Endothelial cell (in vitro differentiated cells): ENCODE measurements around the gene NGEF. TPM values are rescaled to one million over a fixed set of nuclear protein-coding genes. Genes with fewer than 3 reads are reported as not detected.

Experiments used
- DNase-seq: peaks from one replicate; pipeline ENCODE4 v3.0.0; 2021; ENCODE audit warnings: low spot score
- H3K27ac Mint-ChIP-seq: one replicate; pipeline ENCODE4 v1.8.0; 2021; ENCODE audit warnings: mixed read lengths, inconsistent platforms; ENCODE audit not compliant: unreplicated experiment
- H3K27me3 Mint-ChIP-seq: one replicate; pipeline ENCODE4 v1.8.0; 2021; ENCODE audit warnings: mild to moderate bottlenecking, moderate library complexity, mixed read lengths, inconsistent platforms; ENCODE audit not compliant: unreplicated experiment
- H3K36me3 Mint-ChIP-seq: one replicate; pipeline ENCODE4 v1.8.0; 2021; ENCODE audit warnings: mild to moderate bottlenecking, low read depth, mixed read lengths, inconsistent platforms; ENCODE audit not compliant: unreplicated experiment
- H3K4me1 Mint-ChIP-seq: one replicate; pipeline ENCODE4 v1.8.0; 2021; ENCODE audit warnings: mild to moderate bottlenecking, mixed read lengths, inconsistent platforms; ENCODE audit not compliant: unreplicated experiment
- H3K4me3 Mint-ChIP-seq: one replicate; pipeline ENCODE4 v1.8.0; 2021; ENCODE audit warnings: mild to moderate bottlenecking, mixed read lengths, inconsistent platforms; ENCODE audit not compliant: unreplicated experiment
- H3K9me3 Mint-ChIP-seq: one replicate; pipeline ENCODE4 v1.8.0; 2021; ENCODE audit warnings: mixed read lengths, inconsistent platforms; ENCODE audit not compliant: unreplicated experiment
- total RNA-seq: library from RNA; stranded (reverse); fragmentation: NEBNext Ultra II Directional; extraction: Animal tissue kit (Norgen Biotek cat#: 25700); gene quantifications from one replicate; pipeline ENCODE4 v1.2.1, GENCODE V29; 2021; ENCODE audit not compliant: unreplicated experiment
- TF ChIP-seq, protein P1 (sequence below): fragments of 200-600 bp; sonication (generic); IDR thresholded peaks from one replicate; pipeline ENCODE4 v1.5.0; 2021; ENCODE audit warnings: antibody characterized with exemption; ENCODE audit not compliant: unreplicated experiment

The NGEF gene
- total RNA-seq, 1 donor from 2014 or later = 1.4 TPM

DNA sequence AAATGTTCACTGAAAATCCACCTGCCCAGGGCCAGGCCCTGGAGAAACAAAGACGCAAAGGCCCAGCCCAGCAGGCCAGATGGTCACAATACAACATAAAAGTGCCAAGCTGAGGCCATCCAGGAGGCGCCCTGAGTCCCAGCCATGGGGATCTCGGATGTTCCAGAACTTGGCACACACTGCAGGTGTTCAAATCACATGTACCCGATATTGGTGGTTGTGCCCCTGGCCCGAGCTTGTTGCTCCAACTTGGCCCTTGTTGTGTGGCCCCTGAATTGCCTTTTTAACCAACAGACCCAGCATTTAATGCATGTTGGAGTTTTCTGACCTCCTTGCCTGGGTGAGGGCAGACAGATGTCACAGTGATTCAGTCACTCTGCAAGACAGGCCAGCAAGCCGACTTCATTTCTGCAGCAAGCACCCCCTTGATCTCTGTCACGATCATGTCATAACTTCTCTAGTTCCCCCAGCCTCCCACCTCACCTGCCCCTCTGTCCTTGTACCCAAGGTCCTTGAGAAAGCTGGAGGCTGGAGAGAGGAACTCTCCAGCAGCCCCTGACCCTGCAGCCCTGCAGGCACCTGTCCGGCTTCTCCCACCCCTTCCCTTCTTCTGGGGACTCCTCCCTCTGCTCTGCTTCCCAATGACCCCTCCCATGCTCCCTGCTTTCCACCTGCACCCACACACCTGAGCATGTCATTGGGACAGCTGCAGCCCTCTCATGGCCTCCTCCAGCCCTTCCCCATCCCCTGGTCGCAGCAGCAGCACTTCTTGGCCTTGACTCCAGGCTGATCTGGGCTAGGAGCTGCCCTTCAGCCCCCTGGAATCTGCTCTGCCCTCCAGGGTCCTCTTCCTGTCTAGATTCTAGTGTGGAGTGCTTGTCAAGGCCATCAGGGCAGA is 9.1 kb downstream of the NGEF start:
- no peak for DNase-seq
- TF ChIP-seq, protein P1, sequence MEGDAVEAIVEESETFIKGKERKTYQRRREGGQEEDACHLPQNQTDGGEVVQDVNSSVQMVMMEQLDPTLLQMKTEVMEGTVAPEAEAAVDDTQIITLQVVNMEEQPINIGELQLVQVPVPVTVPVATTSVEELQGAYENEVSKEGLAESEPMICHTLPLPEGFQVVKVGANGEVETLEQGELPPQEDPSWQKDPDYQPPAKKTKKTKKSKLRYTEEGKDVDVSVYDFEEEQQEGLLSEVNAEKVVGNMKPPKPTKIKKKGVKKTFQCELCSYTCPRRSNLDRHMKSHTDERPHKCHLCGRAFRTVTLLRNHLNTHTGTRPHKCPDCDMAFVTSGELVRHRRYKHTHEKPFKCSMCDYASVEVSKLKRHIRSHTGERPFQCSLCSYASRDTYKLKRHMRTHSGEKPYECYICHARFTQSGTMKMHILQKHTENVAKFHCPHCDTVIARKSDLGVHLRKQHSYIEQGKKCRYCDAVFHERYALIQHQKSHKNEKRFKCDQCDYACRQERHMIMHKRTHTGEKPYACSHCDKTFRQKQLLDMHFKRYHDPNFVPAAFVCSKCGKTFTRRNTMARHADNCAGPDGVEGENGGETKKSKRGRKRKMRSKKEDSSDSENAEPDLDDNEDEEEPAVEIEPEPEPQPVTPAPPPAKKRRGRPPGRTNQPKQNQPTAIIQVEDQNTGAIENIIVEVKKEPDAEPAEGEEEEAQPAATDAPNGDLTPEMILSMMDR = no peak
- no peaks in the 10 kb centered on the region for H3K4me1 Mint-ChIP-seq
- H3K9me3 Mint-ChIP-seq = no peaks in the 10 kb centered on the region
- H3K4me3 Mint-ChIP-seq = no peak overlapping the region
- H3K27me3 Mint-ChIP-seq = no peaks in the 10 kb centered on the region
- no peak overlapping the region for H3K27ac Mint-ChIP-seq
- no peaks in the 10 kb centered on the region for H3K36me3 Mint-ChIP-seq

DNA sequence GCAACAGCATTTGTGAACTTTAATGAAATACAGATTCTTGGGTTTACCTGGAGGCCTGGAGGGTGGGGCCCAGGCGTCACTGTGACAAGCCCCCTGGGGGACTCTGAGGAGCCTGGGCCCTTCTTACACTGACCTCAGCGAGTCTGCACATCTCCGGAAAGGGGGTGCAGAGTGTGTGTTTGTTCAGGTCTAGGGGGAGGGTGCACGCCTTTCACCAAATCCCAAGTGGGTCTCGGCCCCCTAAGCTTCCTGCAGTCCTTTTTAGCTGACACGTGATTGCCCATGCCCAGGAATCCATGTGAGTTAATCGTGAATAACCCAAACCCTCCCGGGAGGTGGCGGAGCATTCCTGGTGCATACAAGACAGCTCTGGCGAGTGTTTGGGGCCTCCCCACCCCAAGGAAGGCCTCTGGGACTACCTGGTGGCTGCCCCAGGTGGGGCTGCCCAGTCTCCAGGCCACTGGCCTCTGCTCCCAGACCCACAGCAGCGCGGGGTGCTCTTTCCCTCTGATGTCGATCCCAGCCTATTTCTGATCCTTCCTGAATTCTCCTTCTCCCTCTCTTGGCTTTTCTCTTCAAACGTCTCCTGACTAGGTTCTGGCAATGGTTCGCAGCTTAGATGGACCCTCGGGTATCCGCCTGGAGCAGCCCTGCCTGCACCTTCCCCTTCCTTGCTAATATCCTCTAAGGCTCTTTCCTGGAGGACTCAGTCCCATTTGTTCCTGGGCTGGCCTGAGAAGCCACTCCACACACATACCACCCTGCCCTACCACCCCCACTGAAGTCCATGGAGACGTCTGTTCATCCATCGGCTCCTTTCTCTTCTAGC is 10.0 kb downstream of the NGEF start:
- H3K27me3 Mint-ChIP-seq = no peaks in the 10 kb centered on the region
- H3K27ac Mint-ChIP-seq = no peak overlapping the region
- DNase-seq = no peak
- H3K9me3 Mint-ChIP-seq = no peaks in the 10 kb centered on the region
- no peaks in the 10 kb centered on the region for H3K4me1 Mint-ChIP-seq
- TF ChIP-seq, protein P1 = no peak
- no peaks in the 10 kb centered on the region for H3K36me3 Mint-ChIP-seq
- no peak overlapping the region for H3K4me3 Mint-ChIP-seq

DNA sequence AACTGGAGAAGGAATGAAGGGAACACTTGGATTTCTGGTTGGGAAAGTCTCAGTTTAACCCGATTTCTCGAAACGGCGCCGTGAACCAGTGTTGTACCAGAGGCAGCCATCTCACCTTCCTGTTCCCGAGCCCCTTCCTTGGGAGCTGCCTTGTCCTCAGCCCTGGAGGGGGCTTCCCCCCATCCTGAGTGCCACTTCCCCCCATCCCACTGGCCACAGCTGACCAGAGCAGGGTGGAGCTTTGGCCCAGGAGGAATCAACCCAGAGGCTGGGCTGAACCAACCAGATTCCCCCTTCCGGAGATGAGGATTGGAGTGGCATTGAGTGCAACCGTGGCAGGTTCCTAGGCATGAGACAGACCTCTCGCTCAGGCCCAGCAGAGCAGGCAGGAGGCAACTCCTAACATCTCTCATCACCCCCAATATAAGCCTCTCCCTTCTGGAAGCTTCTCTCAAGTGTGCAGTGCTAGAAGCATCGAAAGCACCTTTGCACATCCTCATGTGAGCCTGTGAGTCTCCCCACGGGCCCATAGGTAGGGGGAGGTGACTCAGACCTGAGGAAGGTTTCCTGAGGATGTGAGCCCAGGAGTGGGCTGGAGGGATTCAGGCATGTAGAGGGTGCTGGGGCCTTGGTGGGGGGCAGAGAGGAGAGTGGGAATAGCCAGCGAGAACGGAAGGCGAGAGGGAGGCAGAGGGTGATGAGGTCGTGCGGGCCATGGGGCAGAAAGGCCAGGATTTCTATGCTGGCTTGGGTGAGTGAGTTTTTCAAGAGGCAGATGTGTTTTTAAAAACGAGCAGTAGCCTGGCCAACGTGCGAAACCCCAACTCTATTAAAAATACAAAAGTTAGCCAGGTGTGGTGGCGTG is 11.9 kb downstream of the NGEF start:
- TF ChIP-seq, protein P1 = no peak

DNA sequence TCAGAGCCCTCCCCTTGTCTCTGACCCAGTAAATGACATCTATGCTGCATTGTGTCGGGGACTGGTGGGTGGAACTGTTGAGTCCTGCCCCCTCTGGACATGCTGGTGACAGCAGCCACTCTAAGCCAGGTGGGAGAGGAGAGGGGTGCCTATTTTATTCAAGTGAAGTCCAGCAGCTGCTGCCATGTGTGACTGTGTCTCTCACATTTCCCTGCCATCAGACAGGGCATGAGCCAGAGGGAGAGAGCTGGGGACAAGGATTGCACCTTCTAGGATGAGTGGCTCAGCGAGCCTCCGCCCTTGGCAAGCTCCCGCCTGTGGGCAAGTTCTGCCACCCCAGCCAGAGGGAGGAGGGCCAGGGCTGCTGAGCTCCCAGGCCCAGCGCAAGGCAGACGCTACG is 13.7 kb downstream of the NGEF start:
- Mint-ChIP-seq H3K27ac (no peak overlapping the region), H3K4me1 (no peaks in the 10 kb centered on the region), H3K9me3 (no peaks in the 10 kb centered on the region), H3K27me3 (peaks cover 4% of the 10 kb centered on the region), H3K36me3 (no peaks in the 10 kb centered on the region), H3K4me3 (no peak overlapping the region)
- no peak for DNase-seq
- TF ChIP-seq, protein P1 = no peak

More for the DNA sequence above, 11.9 kb downstream of the NGEF start:
- Mint-ChIP-seq H3K27me3 (peaks cover 3% of the 10 kb centered on the region), H3K27ac (peak overlapping the region; percentile 36), H3K36me3 (no peaks in the 10 kb centered on the region), H3K4me1 (no peaks in the 10 kb centered on the region), H3K4me3 (no peak overlapping the region), H3K9me3 (no peaks in the 10 kb centered on the region)
- DNase-seq = no peak
